Lower leg skin (tissue), 3 donors: ENCODE measurements around the gene RAP1GAP.

ENCODE experiments used
- CTCF ChIP-seq, 3 donors: fragments of 450-650 bp; IDR thresholded peaks; one replicate each; pipeline ENCODE4 v1.5.1; 2016; ENCODE audit warnings: antibody characterized with exemption in 3 of 3, mild to moderate bottlenecking in 3 of 3, moderate library complexity in 2 of 3
- POLR2A ChIP-seq, 2 donors: fragments of 450-650 bp; IDR thresholded peaks; one replicate each; pipeline ENCODE4 v1.6.1; 2016 to 2017; ENCODE audit warnings: antibody characterized with exemption in 2 of 2, mild to moderate bottlenecking in 1 of 2, moderate library complexity in 1 of 2

- TF ChIP-seq CTCF (IDR thresholded peaks at IDR 0.05) (no peak), POLR2A (IDR thresholded peaks at IDR 0.05) (no peak)
Observed at GRCh38 chr1:21680918-21681317, 11.8 kb upstream of the RAP1GAP start.
